ENCODE results near the gene CATSPER2. TPM values are rescaled to one million over a fixed set of nuclear protein-coding genes. Genes with fewer than 3 reads are reported as not detected.
"Not testable (repeated sequence)": the region's sequence is repeated elsewhere in the genome, so short reads cannot be mapped to it uniquely, and the experiment has no call there.

CATSPER2 gene
- total RNA-seq, 2 donors from 2014 or later, result 3.0 to 5.2 TPM

- ATAC-seq (ENCODE audit: insufficient number of reproducible peaks, low FRiP score, low read depth), result peak; percentile 82
- DNase-seq (ENCODE audit: low spot score); H3K4me1 ChIP-seq (ENCODE audit: control insufficient read depth in 1 of 2, low read depth in 2 of 2); H3K27ac ChIP-seq; H3K9me3 ChIP-seq; H3K36me3 ChIP-seq; H3K27me3 ChIP-seq (replicated peaks; ENCODE audit: insufficient read depth); H3K4me3 ChIP-seq: not testable (repeated sequence)
These were observed 58.7 kb downstream of the CATSPER2 start, which contains the start of gene PPIP5K1 for GRCh38 chr15:43589778-43590466. TSS of gene PPIP5K1 (minus strand) at chr15:43590208. CDS start at chr15:43584504, 5,704 bp downstream.

Other genes with a start within 250 kb of the CATSPER2 start
- 10 to 100 TPM; 23.2 to 31.5 TPM for gene TP53BP1, start 155.7 kb downstream of the CATSPER2 start, total RNA-seq
- gene MAP1A, start 131.2 kb downstream of the CATSPER2 start, total RNA-seq, result 10 to 100 TPM; 29.8 to 39.4 TPM
- gene PPIP5K1, start 58.6 kb downstream of the CATSPER2 start, total RNA-seq, result 10 to 100 TPM; 43.5 to 61.2 TPM
- not detected for gene CKMT1B, start 54.8 kb downstream of the CATSPER2 start, total RNA-seq
- gene STRC, start 30.0 kb downstream of the CATSPER2 start, total RNA-seq, result 1 to 10 TPM; 1.1 to 1.2 TPM
- not detected for gene CKMT1A, start 45.0 kb upstream of the CATSPER2 start, total RNA-seq
- gene PDIA3, start 97.6 kb upstream of the CATSPER2 start, total RNA-seq, result 100 to 1,000 TPM; 136 to 144 TPM
- gene ELL3, start 128.1 kb upstream of the CATSPER2 start, total RNA-seq, result 10 to 100 TPM in 1 of 2 donors, 1 to 10 TPM in 1; 7.2 to 11.2 TPM
- gene SERF2, start 143.5 kb upstream of the CATSPER2 start, total RNA-seq, result 100 to 1,000 TPM; 532 to 761 TPM
- not detected for gene SERINC4, start 151.4 kb upstream of the CATSPER2 start, total RNA-seq
- gene HYPK, start 151.8 kb upstream of the CATSPER2 start, total RNA-seq, result 10 to 100 TPM in 1 of 2 donors, 1 to 10 TPM in 1; 9.2 to 21.2 TPM
- 10 to 100 TPM in 1 of 2 donors, 1 to 10 TPM in 1; 6.8 to 20.8 TPM for gene MFAP1, start 175.8 kb upstream of the CATSPER2 start, total RNA-seq
- 1 to 10 TPM; 3.8 to 6.6 TPM for gene WDR76, start 178.2 kb upstream of the CATSPER2 start, total RNA-seq